GM12873 (cell line): ENCODE data around the gene DNMT1.

Experiments used
- CTCF ChIP-seq: IDR thresholded peaks from 2 replicates; pipeline ENCODE4 v1.5.1; 2012; ENCODE audit warnings: low read depth, mild to moderate bottlenecking, moderate library complexity, low read length, control low read depth; ENCODE audit not compliant: insufficient read depth; ENCODE audit errors: missing control alignments

The DNMT1 gene

GRCh38 chr19:10136936-10137335 lies 57.8 kb downstream of the DNMT1 start:
- no peak for TF ChIP-seq CTCF

GRCh38 chr19:10135551-10136334 lies 59.0 kb downstream of the DNMT1 start:
- no peak for TF ChIP-seq CTCF

- no peak for TF ChIP-seq CTCF
These were observed 60.7 kb downstream of the DNMT1 start for GRCh38 chr19:10134040-10134439.

DNA sequence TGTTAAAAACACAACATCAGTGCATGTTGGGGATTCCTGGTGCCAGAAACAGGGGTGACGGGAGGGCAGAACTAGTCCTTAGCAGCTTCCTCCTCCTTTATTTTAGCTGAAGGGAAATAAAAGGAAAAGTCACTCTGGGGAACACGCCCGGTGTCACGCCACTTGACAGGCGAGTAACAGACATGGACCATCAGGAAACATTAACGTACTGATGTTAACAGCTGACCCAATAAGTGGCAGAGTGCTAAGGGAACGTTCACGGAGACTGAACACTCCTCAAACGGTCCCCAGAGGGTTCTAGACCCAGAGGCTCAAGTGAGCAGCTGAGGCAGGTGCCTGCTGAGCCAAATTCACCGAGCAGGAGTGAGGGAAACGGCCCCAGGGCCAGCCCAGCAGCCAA lies 61.2 kb downstream of the DNMT1 start:
- TF ChIP-seq CTCF = no peak

DNA sequence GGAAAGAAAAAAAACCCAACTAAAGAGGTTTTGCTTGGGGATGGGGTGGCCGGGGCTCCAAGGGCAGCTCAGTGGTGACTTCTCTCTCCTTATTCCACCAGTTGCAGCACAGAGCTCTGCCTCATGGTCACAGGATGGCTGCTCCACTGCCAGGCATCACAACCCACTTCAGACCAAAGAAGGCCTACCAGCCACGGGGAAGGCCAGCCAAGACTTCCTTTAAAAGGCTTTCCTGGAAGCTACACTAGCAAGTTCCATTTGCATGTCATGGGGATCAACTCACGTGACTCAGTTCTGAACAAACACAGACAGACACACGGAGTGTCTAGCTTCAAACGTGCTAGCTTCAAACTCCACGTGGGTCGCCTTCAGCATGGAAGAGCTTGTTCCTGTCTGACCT lies 61.8 kb downstream of the DNMT1 start:
- no peak for TF ChIP-seq CTCF

- TF ChIP-seq CTCF = no peak
These were observed 68.5 kb downstream of the DNMT1 start for GRCh38 chr19:10126213-10126639.

DNA sequence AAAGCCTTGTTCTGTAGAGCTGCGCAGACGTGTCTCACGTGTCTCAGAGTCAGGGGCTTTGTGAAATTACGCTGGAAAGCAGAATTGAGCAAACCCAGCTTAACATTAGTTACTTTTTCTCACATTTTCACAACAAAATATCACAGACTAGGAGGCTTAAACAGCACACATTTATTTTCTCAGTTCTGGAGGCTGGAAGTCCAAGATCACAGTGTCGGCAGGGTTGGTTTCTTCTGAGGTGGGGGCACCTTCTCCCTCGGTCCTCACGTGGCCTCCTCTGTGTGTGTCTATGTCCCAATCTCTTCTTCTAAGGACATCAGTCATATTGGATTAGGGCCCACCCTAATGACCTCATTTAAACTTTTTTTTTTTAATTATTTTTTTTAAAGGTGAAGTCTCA lies 70.3 kb downstream of the DNMT1 start:
- TF ChIP-seq CTCF = no peak
